Kasumi-1 (cell line): Measurements from ENCODE around the gene DDO.

ENCODE experiments used
- DNase-seq, 2 experiments: peaks; one replicate each; lab custom pipeline; 2025; lab: John Stamatoyannopoulos, UW

The DDO gene

GRCh38 chr6:110415086-110415916 lies at the start of gene DDO:
DDO (minus strand) TSS chr6:110415575; CDS start chr6:110413462, 2,113 bp downstream.
- no peak for DNase-seq

- DNase-seq, result no peak
Measured at GRCh38 chr6:110462884-110463481, 47.6 kb upstream of the DDO start.

GRCh38 chr6:110461376-110461775 lies 46.0 kb upstream of the DDO start:
- DNase-seq, result no peak

- no peak for DNase-seq
Measured at GRCh38 chr6:110459137-110459536, 43.8 kb upstream of the DDO start.

- no peak for DNase-seq
Measured at GRCh38 chr6:110458476-110458875, 43.1 kb upstream of the DDO start.

- DNase-seq, result peak; percentile 39 to 41
Measured at GRCh38 chr6:110457567-110458175, 42.3 kb upstream of the DDO start.

- no peak for DNase-seq
Measured at GRCh38 chr6:110456694-110457093, 41.3 kb upstream of the DDO start.

- DNase-seq, result no peak
Measured at GRCh38 chr6:110449541-110449895, 34.1 kb upstream of the DDO start.

- DNase-seq, result peak; percentile 80 to 92
Measured at GRCh38 chr6:110448846-110449540, 33.6 kb upstream of the DDO start.

- DNase-seq, result no peak
Measured at GRCh38 chr6:110447761-110448160, 32.4 kb upstream of the DDO start.

- DNase-seq, result no peak
Measured at GRCh38 chr6:110446405-110446804, 31.0 kb upstream of the DDO start.

GRCh38 chr6:110440026-110440425 lies 24.7 kb upstream of the DDO start:
- no peak for DNase-seq

- DNase-seq, result no peak
Measured at GRCh38 chr6:110439356-110439755, 24.0 kb upstream of the DDO start.

- DNase-seq, result no peak
Measured at GRCh38 chr6:110434961-110435602, 19.7 kb upstream of the DDO start.

GRCh38 chr6:110432285-110432900 lies 17.0 kb upstream of the DDO start:
- DNase-seq, result peak; percentile 27 to 31

GRCh38 chr6:110430741-110431140 lies 15.4 kb upstream of the DDO start:
- no peak for DNase-seq

GRCh38 chr6:110430236-110430635 lies 14.9 kb upstream of the DDO start:
- no peak for DNase-seq

- no peak for DNase-seq
Measured at GRCh38 chr6:110428153-110428552, 12.8 kb upstream of the DDO start.

GRCh38 chr6:110425816-110426215 lies 10.4 kb upstream of the DDO start:
- no peak for DNase-seq

GRCh38 chr6:110422444-110422822 lies 7.1 kb upstream of the DDO start:
- peak in 1 of 2 experiments; percentile 43 for DNase-seq

- DNase-seq, result peak; percentile 96 to 97
Measured at GRCh38 chr6:110421749-110422443, 6.5 kb upstream of the DDO start.
